Testis (tissue), 2 donors: Measurements from ENCODE around the gene RNF39.

Experiments used
- POLR2A ChIP-seq: fragments of 450-650 bp; IDR thresholded peaks from one replicate; pipeline ENCODE4 v1.6.1; 2017; ENCODE audit warnings: antibody characterized with exemption, mild to moderate bottlenecking, moderate library complexity
- TF ChIP-seq, protein P1 (sequence below), 3 experiments: fragments of 450-650 bp in 2 of 3; fragments of 200-600 bp in 1 of 3; sonication (generic) in 1 of 3; IDR thresholded peaks; one replicate each; pipeline ENCODE4 v1.5.1; 2016 to 2019; ENCODE audit warnings: antibody characterized with exemption in 3 of 3, mild to moderate bottlenecking in 2 of 3, moderate library complexity in 1 of 3

DNA sequence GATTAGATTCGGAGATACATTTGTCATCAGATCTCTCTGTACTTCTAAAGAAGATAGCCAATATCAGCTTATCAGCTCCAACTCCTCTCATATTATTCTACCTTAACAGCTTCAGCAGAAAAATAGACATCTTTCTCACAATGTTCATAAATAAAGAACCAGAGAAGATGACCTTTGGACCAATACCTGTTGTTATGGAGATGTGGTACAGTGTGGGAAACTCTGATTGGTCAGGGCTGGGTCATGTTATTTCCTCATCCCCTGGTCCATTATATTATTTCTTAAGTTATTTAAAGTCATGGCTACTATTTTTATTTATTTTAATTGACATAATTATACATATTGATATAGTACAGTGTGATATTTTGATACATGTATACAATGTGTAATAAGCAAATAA is 50.4 kb downstream of the RNF39 start:
- TF ChIP-seq, protein P1, sequence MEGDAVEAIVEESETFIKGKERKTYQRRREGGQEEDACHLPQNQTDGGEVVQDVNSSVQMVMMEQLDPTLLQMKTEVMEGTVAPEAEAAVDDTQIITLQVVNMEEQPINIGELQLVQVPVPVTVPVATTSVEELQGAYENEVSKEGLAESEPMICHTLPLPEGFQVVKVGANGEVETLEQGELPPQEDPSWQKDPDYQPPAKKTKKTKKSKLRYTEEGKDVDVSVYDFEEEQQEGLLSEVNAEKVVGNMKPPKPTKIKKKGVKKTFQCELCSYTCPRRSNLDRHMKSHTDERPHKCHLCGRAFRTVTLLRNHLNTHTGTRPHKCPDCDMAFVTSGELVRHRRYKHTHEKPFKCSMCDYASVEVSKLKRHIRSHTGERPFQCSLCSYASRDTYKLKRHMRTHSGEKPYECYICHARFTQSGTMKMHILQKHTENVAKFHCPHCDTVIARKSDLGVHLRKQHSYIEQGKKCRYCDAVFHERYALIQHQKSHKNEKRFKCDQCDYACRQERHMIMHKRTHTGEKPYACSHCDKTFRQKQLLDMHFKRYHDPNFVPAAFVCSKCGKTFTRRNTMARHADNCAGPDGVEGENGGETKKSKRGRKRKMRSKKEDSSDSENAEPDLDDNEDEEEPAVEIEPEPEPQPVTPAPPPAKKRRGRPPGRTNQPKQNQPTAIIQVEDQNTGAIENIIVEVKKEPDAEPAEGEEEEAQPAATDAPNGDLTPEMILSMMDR (IDR thresholded peaks at IDR 0.05), result no peak
- no peak for TF ChIP-seq POLR2A
